ENCODE results near the gene RACGAP1. TPM values are rescaled to one million over a fixed set of nuclear protein-coding genes. Genes with fewer than 3 reads are reported as not detected.

RACGAP1 gene
- polyA plus RNA-seq, 3 donors = 3.1 to 5.4 (median 3.6) TPM

DNA sequence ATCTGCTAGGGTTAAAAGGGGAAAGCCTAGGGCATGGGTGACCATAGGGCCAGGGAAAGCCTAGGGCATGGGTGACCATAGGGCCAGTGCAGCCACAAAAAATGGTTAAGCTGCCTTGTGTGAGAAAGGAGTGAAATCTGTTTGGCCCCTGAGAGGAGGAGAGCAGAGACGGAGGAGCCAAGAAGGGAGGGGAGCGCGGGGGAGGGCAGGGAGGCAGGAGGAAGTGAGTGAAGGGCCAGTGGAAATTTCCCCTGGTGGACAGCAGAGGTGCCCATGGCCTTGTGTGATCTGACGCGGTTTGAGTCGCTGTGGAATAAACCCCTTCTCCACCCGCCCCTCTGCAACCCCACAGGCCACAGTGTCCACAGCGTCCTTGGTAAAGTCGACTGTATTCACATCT is 53.2 kb downstream of the RACGAP1 start:
- H3K27me3 Mint-ChIP-seq (ENCODE audit: low read depth in 3 of 3) = peaks cover 9 to 21% (median 12%) of the 10 kb centered on the region in 3 donors
- no peak overlapping the region for H3K4me3 ChIP-seq (replicated peaks in 1 of 3; ENCODE audit: low read depth in 2 of 3, low read length in 3 of 3)
- H3K9me3 Mint-ChIP-seq = no peaks in the 10 kb centered on the region
- peak overlapping the region in 1 of 7 donors; percentile 24 for H3K27ac Mint-ChIP-seq
- DNase-seq = no peak
- H3K79me2 ChIP-seq (ENCODE audit: insufficient read depth, low read length) = no peaks in the 10 kb centered on the region
- peaks cover 0 to 2% of the 10 kb centered on the region in 2 donors for H3K36me3 Mint-ChIP-seq
- no peaks in the 10 kb centered on the region for H3K36me3 ChIP-seq (replicated peaks in 1 of 2; ENCODE audit: control insufficient read depth in 1 of 2, insufficient read depth in 2 of 2, low read length in 2 of 2)
- TF ChIP-seq, protein P1, sequence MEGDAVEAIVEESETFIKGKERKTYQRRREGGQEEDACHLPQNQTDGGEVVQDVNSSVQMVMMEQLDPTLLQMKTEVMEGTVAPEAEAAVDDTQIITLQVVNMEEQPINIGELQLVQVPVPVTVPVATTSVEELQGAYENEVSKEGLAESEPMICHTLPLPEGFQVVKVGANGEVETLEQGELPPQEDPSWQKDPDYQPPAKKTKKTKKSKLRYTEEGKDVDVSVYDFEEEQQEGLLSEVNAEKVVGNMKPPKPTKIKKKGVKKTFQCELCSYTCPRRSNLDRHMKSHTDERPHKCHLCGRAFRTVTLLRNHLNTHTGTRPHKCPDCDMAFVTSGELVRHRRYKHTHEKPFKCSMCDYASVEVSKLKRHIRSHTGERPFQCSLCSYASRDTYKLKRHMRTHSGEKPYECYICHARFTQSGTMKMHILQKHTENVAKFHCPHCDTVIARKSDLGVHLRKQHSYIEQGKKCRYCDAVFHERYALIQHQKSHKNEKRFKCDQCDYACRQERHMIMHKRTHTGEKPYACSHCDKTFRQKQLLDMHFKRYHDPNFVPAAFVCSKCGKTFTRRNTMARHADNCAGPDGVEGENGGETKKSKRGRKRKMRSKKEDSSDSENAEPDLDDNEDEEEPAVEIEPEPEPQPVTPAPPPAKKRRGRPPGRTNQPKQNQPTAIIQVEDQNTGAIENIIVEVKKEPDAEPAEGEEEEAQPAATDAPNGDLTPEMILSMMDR (IDR thresholded peaks at IDR 0.05) = no peak
- no peak overlapping the region for H3K4me2 ChIP-seq (replicated peaks; ENCODE audit: extremely low read depth, low read length, poor library complexity, severe bottlenecking)
- H3K4me1 Mint-ChIP-seq = peaks cover 35% of the 10 kb centered on the region
- no peaks in the 10 kb centered on the region for H4K20me1 ChIP-seq (ENCODE audit: insufficient read depth, low read length)
- no peak overlapping the region for H3K27ac ChIP-seq (ENCODE audit: low read depth in 1 of 2, low read length in 2 of 2)
- no peak overlapping the region for H3K4me3 Mint-ChIP-seq
- intact Hi-C loops (cut with micrococcal nuclease) = no loop called here
- H2AFZ ChIP-seq (ENCODE audit: insufficient read depth, low read depth, low read length, poor library complexity, severe bottlenecking) = no peak overlapping the region
- peaks cover 32 to 49% of the 10 kb centered on the region in 2 donors for H3K4me1 ChIP-seq (ENCODE audit: control insufficient read depth in 1 of 2, insufficient read depth in 2 of 2, low read length in 2 of 2)
- WGBS (ENCODE audit: insufficient coverage) = 81% methylated on average over 3 of the region's 9 CpGs
- H3K27me3 ChIP-seq (ENCODE audit: control insufficient read depth in 2 of 2, insufficient read depth in 2 of 2, low read length in 2 of 2) = peaks cover 0 to 25% of the 10 kb centered on the region in 2 donors
- H3K9me3 ChIP-seq (replicated peaks in 1 of 2; ENCODE audit: control insufficient read depth in 1 of 2, insufficient read depth in 1 of 2, low read length in 2 of 2) = no peaks in the 10 kb centered on the region
- no peak overlapping the region for H3K9ac ChIP-seq (ENCODE audit: insufficient read depth, low read length, poor library complexity, severe bottlenecking)

DNA sequence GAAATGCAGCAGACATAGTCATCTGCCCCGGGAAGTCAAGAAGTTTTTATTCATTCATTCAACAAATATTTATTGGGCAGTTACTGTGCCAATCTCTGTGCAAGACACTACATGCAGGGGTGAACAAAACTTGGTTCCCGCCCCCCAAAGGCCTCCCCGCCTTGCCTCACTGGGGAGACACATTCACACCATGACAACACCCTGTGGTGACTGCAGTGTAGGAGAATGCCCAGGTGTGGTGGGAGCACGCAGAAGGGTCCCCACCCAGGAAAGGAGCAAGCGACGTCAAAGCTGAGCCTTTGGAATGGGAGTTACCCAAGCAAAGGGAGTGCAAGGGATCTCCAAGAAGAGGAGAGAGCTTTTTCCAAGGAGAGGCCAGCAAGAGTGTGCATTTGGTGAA is 54.2 kb downstream of the RACGAP1 start:
- Mint-ChIP-seq H3K4me3 (no peak overlapping the region), H3K36me3 (no peaks in the 10 kb centered on the region), H3K27ac (no peak overlapping the region), H3K9me3 (peaks cover 0 to 2% (median 0%) of the 10 kb centered on the region in 7 donors), H3K27me3 (ENCODE audit: low read depth in 3 of 3) (peaks cover 13 to 26% (median 17%) of the 10 kb centered on the region in 3 donors), H3K4me1 (peaks cover 30% of the 10 kb centered on the region)
- Histone ChIP-seq H3K4me2 (replicated peaks; ENCODE audit: extremely low read depth, low read length, poor library complexity, severe bottlenecking) (no peak overlapping the region), H3K4me1 (ENCODE audit: control insufficient read depth in 1 of 2, insufficient read depth in 2 of 2, low read length in 2 of 2) (peaks cover 33 to 45% of the 10 kb centered on the region in 2 donors), H3K27ac (ENCODE audit: low read depth in 1 of 2, low read length in 2 of 2) (no peak overlapping the region), H3K27me3 (ENCODE audit: control insufficient read depth in 2 of 2, insufficient read depth in 2 of 2, low read length in 2 of 2) (peaks cover 0 to 33% of the 10 kb centered on the region in 2 donors), H3K9me3 (replicated peaks in 1 of 2; ENCODE audit: control insufficient read depth in 1 of 2, insufficient read depth in 1 of 2, low read length in 2 of 2) (no peaks in the 10 kb centered on the region), H2AFZ (ENCODE audit: insufficient read depth, low read depth, low read length, poor library complexity, severe bottlenecking) (no peak overlapping the region), H3K36me3 (replicated peaks in 1 of 2; ENCODE audit: control insufficient read depth in 1 of 2, insufficient read depth in 2 of 2, low read length in 2 of 2) (no peaks in the 10 kb centered on the region), H3K79me2 (ENCODE audit: insufficient read depth, low read length) (no peaks in the 10 kb centered on the region), H4K20me1 (ENCODE audit: insufficient read depth, low read length) (no peaks in the 10 kb centered on the region), H3K9ac (ENCODE audit: insufficient read depth, low read length, poor library complexity, severe bottlenecking) (no peak overlapping the region), H3K4me3 (replicated peaks in 1 of 3; ENCODE audit: low read depth in 2 of 3, low read length in 3 of 3) (no peak overlapping the region)
- TF ChIP-seq, protein P1 (IDR thresholded peaks at IDR 0.05) = no peak
- intact Hi-C loops (cut with micrococcal nuclease) = no loop called here
- WGBS (ENCODE audit: insufficient coverage) = no CpG with 5 or more reads among the region's 6 CpGs
- no peak for DNase-seq

Data from CD14-positive monocyte (primary cell).